NCI-H1694 (cell line): ENCODE measurements around the gene KIF26B.

ENCODE experiments used
- DNase-seq: peaks from one replicate; lab custom pipeline; 2025; lab: John Stamatoyannopoulos, UW

The KIF26B gene

DNA sequence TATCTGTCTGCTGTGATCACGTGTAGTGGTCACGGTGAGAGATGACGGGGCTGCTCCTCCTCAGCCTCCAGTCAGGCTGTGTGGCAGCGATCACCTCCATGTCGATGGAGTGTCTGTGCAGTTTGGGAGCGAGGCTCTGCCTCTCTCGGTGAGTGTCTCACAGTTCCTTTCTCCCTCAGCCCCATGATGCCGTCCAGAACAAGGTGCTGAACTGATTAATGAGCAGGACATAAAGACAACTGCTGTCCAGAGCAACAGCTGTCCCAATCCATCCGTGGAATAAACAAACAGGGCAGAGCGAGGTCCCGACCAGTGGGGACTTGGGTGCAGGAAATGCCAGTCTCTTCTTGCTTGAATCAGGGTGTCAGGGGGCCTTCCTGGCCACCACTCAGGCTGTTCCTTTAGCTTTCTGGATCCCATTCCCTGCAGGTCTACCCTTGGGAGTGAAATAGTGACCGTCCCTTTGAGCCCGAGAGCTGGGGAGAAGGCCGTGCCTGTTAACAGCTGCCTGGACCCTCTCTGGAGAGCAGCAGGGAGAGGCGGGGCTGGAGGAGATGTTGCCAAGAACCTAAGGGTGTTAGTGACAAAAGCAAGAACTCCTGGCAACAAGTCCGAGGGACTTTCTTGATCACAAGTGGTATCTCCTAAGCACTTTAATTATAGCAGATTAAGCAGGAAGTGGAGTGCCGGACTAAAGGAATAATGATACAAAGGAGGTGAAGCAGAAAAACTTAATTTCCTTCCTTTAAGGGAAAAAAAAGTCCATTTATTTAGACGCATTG is 443.9 kb downstream of the KIF26B start:
- DNase-seq, result no peak

- DNase-seq, result no peak
Measured at GRCh38 chr1:245599371-245600174, 444.8 kb downstream of the KIF26B start.

GRCh38 chr1:245600658-245601057 is 445.9 kb downstream of the KIF26B start:
- DNase-seq, result no peak

- DNase-seq, result no peak
Measured at GRCh38 chr1:245603311-245603865, 448.6 kb downstream of the KIF26B start.

DNA sequence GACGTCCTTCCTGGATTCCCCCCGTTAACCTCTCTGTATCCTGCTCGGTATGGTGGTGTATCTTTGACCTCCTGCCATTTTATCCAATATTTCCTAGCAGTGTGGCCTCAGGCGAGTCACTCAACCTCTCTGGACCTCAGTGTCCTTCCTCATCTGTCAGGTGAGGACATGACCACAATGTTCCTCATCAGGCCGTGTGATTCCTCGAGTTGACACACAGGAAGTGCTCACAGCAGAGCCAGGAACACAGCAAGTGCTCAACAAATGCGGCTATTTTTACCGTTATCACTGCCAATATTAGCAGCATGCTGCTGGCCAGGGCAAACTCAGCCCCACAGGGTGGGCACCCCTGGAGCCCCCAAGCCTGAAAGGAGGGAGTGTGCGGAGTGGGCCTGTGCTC is 450.2 kb downstream of the KIF26B start:
- DNase-seq, result no peak

GRCh38 chr1:245605480-245606156 is 450.8 kb downstream of the KIF26B start:
- no peak for DNase-seq

DNA sequence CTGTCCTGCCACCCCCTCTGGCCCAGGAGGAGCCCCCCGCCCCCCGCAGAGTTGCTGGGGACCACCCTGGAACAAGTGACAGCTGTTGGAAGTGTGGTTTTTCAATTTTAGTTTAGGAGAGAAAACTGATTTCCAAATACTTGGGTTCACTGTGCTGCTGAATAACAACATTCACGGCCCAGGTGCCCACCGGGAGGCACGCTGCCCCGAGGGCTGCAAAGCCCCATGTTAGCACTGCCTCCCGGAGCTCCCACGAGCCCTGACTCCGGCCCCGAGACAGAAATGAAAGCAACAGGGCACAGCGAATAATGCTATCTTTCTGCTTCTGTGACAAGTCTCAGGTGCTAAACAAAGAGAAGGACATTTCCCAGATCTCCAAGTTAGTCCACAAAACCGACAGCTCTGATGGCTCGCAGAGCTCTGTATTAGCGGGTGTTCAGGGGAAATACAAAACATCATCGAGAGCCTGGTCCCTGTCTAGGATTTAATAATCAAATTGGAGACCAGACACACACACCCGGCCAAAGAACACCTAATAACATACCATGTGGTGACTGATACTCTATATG is 451.5 kb downstream of the KIF26B start:
- DNase-seq, result no peak

GRCh38 chr1:245608271-245608670 is 453.5 kb downstream of the KIF26B start:
- DNase-seq, result no peak

DNA sequence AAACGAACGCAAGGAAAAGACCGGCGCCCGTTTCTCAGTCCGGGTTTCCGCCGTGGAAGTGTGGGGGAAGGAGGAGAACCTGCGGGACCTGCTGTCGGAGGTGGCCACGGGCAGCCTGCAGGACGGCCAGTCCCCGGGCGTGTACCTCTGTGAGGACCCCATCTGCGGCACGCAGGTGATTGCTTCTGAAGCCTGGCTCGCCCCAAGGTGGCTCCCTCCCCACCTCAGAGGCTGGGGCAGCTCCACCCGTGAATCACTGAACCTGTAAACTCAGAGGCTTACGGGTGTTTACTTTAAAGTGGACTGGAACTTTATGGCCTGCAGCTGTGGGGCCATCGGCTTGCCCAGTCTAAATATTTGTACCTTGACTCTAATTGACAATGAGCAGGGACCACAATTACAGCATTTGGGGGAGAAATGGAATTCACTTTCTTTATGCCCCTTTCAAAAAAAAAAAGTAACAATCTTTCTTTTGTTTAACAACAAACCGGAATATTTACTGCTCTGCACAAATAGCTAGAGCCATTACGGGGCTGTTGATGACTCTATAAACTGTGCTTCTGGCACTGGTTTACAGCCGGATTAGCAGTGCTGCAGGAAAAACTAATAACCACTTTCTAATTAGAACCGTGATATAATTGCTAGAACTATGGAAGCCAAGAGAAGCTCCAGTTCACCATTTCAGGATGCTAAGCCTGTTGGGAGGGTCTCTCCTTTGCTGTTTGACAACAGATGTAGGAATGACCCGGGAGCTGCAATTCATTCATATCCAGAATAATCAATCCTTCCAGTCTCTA is 454.8 kb downstream of the KIF26B start:
- DNase-seq, result no peak

GRCh38 chr1:245611251-245611650 is 456.5 kb downstream of the KIF26B start:
- DNase-seq, result no peak

DNA sequence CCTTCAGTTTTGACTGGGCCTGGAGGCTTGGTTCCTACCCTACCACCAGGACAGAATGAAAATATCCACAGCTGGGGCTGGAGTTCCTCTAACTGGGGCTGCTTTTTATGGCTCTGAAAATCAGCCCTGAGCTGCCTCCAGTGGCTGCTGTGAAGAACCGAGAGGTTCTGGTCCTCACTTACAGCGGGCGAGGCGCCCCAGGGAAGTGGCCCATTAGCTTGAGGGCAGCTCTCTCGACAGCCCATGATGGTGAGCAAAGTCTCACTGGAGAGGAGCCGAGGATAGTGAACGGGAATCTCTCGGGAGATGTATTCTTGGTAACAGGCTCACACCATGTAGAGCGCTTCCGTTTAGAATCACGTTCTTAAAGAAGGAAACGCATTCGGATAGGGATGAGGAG is 459.7 kb downstream of the KIF26B start:
- DNase-seq, result no peak

DNA sequence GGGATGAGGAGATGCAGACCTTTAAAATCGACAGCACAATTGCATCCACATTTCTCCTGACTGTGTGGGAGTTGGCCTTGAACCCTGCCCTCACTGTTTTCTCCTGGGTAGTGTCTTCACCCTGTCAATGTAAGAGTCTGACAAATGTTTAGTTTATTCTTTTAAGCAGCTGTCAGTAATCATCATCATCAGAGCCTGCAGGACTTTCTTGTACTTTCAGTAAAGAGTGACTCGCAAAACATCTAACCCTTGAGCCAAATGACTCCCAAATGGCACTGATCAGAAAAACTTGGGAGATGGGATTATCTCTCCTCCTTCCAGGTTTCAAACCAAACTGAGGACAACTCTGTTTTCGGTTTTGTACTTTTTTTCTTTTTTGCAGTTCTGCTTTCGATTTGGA is 460.2 kb downstream of the KIF26B start:
- no peak for DNase-seq

DNA sequence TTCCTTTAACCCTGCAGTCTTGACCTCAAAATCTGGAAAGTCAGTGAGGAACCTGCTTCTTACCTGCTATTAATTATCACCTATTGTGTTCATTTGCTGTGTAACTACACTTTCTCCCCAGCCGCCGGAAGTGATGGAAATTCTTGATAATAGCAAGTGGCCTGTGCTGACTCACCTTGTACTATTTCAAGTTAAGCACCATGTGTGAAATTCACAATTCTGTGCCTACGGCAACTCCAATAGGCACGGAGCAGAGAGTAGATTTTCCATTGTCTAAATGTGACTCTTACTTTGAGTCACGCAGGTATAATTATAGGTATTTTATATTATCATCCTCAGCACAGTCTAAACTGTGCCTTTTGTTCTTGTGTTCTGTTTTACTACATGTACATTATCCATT is 466.8 kb downstream of the KIF26B start:
- no peak for DNase-seq

DNA sequence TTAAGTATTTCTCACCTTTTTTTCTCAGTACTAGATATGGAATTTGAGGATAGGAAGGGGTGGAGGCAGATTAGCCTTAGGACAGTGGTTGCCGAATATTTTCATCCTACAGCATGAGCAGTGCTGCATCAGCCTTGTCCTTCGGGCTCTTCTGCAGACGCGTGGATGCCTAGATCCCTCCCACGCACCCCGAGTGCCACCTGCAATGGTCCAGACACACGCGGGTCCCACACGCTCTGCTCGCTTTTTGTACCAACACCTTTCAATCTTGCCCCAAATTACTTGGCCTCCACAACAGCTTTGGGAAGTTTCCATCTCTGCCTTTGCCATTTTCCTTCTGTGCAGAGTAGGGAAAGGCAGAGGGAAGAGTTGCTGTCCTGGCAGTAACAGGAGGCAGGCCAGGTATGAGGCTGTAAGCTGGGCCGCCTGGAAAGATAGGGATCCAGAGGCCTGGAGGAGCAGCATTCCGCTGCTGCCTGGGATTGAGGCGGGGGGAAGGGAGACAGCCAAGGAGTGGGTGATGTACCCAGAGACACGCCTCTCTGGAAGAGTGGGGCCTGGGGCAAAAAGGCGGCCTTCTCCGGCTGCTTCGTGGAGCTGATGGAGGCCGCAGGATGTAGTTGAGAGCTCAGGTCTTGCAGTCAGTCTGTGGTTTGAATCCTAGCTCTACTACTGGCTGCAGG is 467.7 kb downstream of the KIF26B start:
- no peak for DNase-seq

DNA sequence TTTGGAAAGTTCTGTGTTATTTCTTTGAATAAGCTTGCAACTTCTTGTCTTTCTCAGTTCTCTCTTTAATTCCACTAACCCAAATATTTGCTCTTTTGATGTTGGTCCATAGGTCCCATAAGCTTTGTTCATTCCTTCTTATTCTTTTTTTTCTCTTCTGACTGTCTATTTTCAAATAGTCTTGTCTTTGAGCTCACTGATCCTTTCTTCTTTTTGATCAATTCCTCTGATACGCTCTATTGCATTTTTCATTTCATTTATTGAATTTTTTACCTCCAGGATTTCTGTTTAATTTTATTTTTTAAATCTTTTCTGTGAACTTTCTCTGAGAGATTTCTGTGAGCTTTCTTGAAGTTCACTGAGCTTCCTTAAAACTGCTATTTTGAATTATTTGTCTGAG is 486.6 kb downstream of the KIF26B start:
- DNase-seq, result no peak

DNA sequence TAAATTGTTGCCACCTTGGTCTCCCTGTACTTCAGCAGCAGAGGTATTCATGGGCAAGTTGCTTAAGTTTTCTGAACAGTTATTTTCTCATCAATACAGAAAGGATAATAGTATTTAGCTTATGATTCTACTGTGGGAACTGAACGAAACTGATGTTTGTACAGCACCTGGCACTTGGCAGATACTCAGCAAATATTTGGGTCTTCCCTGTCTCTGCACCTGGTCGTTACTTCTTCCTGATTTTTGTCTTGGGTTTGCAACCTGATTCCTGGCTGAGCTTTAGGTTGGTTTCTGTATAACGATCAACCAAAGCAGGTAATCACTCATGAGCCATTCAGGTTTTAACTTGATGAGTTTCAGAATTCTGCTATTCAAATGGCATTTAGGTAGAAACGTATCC is 490.6 kb downstream of the KIF26B start:
- no peak for DNase-seq

GRCh38 chr1:245645894-245646293 is 491.1 kb downstream of the KIF26B start:
- no peak for DNase-seq

GRCh38 chr1:245648749-245649522 is 494.2 kb downstream of the KIF26B start:
- no peak for DNase-seq

- no peak for DNase-seq
Measured at GRCh38 chr1:245649666-245650065, 494.9 kb downstream of the KIF26B start.

DNA sequence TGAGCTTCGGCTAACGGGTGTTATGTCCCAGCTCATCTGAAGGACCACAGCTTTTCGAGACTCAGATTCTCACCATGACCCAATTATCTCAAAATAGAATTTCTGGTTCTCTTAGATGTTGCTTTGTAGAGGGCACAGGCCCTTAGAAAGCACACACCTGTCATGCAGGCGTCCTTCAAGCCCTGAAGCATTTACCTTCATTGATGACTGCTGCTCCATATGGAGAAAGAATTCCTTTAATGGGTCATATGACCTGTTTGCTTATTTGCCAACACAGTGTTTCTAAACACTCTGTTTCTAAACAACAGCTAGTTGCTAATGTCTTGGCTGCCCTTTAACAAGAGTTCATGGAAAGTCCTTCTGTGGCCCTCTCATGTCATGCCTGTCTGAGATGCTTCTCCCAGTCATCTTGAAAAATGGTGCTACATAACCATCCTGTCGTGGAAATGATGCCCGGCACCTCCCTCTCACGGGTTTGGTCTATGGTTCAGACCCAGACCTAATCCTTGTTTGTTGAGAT is 495.7 kb downstream of the KIF26B start:
- no peak for DNase-seq
